Regular cardiac myocyte (primary cell): ENCODE measurements around the gene ENTPD2. TPM values are rescaled to one million over a fixed set of nuclear protein-coding genes. Genes with fewer than 3 reads are reported as not detected.

ENCODE experiments used
- total RNA-seq: library from RNA; depleted of rRNA; stranded (reverse); fragments of >200 nt; gene quantifications from 2 replicates; pipeline ENCODE4 v1.2.3, GENCODE V29; 2014

ENTPD2 gene
- not detected in 2 replicates for total RNA-seq

DNA sequence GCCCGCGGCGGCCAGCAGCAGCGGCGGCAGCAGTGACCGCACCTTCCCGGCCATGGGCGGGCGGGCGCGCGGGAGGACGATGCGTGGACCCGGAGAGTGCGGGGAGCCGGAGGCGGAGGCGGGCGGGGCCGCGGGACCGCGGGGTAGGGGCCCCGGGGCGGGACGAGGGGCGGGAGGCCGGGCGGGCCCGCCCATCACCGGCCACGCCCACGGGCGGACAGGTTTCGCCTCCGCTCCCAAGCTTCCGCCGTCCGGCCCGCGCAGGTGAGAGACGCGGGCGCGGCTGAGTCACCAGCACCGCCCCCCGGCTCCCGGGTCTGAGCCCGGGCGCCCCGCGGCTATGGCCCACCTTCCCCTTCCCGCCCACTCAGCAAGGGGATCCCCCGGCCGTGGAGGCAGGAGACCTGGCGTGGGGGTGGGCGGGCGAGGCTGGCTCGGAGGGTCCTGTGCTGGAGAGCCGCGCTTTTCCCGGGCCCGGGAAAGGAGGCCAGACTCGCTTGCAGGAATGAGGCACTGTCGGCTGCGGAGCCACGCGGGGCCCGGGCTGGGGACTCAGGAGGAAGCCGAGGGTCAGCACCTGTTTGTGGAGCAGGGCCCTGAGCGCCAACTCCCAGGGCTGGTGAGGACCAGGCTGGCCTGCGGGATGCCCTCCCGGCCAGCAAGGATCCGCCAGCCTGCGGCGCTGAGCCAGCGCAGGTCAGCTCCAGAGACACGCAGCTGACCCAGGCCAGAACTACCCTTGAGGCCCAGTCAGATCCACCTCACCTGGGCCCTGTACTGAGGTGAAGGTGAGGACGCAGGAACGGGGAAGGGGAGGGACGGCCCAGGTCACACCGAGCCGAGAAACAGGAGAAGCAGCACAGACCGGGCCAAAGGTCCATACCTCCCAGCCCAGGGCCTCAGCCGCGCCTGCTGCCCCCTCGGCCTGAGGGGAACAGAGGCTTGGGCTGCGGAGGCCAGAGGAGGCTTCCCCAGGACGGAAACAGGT, at the start of gene ENTPD2:
ENTPD2 (minus strand) TSS at position 118 of the 988 bp plus-strand sequence; CDS start at position 54, 64 bp downstream.

DNA sequence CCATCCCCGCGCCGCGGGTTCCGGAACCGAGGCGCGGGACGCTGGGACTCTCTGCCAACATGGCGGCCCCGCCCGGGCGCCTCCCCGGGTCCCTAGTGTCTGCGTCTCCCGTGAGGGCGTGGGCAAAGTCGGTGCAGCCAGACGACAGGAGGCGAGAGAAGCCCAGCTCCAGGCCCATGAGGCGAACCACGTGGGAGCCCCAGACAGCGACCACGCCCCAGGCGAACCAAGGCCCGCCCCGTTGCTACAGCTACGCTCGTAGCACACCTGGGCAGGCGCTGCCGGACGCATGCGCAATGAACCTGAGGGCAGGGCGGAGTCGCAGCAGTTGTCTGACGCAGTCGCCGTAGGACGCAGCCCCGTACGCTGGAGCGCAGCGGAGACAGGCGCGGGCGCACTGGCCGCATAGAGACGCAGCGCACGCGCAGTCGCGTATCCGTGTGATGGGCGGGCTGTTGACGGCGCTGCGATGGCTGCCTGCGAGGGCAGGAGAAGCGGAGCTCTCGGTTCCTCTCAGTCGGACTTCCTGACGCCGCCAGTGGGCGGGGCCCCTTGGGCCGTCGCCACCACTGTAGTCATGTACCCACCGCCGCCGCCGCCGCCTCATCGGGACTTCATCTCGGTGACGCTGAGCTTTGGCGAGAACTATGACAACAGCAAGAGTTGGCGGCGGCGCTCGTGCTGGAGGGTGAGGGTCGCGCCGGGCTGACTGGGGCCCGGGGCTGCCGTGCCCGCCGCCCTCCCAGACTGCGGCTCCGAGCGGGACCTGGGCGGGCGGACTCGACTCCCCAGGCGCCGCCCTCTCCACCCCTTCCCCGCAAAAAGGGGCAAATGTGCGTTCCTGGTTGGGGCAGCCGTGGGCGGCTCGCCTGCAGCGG, 32.9 kb upstream of the ENTPD2 start, which contains the start of gene MAN1B1:
MAN1B1 (plus strand) TSS at position 455 of the 878 bp plus-strand sequence; CDS start at position 470, 15 bp downstream.

DNA sequence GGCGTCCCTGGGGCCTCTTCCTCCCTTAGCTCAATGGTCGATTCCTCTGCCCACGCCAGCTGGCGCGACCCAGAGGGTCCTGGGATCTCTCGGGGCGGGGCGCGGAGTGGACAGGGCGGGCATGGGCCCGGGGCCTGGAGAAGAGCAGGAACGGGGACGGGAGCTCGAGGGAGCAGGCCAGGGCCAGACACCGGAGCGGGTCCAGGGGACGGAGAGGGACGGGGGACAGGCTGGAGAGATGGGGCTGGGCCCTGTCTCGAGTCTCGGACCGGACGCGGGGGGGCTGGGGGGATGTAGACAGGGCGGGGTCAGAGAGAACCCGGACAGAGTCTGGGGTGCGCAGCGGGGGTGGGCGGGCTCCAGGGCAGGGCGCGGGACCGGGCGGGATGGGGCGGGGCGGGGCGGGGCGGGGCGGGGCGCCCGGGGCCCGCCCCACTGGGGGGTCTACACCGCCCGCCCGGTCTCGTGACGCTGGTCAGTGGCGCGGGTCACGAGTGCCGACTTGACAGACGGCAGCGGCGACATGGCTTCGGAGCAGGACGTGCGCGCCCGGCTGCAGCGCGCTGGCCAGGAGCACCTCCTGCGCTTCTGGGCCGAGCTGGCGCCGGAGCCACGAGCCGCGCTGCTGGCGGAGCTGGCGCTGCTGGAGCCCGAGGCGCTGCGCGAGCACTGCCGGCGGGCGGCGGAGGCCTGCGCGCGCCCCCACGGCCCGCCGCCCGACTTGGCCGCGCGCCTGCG, 23.3 kb upstream of the ENTPD2 start, which contains the start of gene UAP1L1:
UAP1L1 (plus strand) TSS at position 508 of the 738 bp plus-strand sequence; CDS start at position 524, 16 bp downstream.

DNA sequence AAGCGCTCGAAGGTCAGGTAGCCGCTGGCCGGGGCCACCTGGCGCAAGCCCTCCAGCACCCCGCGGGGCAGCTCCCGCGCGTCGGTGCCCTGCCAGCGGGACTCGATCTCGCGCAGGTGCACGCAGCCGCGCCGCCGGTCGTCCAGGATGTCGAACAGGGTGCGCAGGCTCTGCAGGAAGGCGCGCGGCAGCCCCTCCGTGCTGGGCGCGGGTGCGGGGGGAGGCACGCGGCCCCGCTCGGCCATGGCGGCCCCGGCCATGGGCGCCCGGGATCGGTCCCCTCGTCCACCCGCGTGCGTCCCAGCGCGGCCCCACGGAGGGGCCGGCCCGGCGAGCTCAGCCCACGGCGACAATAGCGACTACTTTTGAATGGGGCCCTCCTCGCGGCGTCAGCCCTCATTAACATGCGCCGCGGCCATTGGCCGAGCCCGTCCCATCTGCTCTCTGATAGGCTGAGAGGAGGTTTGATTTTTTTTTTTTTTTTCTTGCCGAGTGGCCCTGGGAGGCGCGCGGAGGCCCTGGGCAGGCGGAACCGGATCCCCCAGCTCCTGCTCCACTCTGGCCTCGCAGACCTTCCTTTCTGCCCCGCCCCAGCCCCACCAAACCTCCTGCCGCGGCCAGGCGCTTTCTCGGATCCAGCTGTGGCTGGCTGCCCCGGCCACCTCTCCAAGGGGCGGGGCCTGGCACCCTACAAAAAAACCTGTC, 16.5 kb upstream of the ENTPD2 start, which contains the start of gene SAPCD2:
SAPCD2 (minus strand) TSS at position 357 of the 705 bp plus-strand sequence; CDS start at position 260, 97 bp downstream.

DNA sequence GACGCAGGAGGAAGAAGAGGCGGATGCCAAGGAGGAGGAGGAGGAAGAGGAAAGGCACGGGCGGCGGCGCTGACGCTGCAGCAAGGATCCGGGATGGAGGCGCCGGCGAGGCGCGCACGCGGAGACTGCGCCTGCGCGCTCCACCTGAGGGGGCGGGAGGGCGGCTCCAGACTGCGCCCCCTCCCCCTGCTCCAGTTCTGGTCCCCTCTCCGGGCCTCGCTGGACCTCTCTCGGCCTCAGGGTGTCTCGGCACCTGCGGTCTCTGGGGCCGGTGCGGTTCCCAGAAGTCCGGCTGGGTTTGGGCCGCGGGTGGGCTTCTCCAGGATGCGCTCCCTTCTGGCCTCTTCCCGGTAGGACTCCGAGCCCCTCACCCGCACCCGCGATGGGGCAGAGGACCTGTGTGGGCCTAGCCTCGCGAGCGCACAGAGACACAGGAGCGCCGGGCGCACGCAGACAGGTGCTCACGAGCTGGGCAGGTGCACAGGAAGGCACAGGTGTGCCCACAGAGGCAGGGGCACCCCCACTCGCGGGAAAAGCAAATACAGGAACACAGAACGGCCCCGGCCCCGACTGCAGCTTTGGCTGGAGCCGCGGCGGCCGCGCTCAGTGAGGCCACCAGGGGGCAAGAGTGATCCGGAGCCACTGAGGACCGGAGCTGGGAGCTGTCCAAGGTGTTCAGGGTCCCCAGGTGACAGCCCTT, 7.6 kb downstream of the ENTPD2 start, which contains the start of gene NPDC1:
NPDC1 (minus strand) TSS at position 90 of the 700 bp plus-strand sequence. CDS start 188 bp downstream, outside the sequence.

DNA sequence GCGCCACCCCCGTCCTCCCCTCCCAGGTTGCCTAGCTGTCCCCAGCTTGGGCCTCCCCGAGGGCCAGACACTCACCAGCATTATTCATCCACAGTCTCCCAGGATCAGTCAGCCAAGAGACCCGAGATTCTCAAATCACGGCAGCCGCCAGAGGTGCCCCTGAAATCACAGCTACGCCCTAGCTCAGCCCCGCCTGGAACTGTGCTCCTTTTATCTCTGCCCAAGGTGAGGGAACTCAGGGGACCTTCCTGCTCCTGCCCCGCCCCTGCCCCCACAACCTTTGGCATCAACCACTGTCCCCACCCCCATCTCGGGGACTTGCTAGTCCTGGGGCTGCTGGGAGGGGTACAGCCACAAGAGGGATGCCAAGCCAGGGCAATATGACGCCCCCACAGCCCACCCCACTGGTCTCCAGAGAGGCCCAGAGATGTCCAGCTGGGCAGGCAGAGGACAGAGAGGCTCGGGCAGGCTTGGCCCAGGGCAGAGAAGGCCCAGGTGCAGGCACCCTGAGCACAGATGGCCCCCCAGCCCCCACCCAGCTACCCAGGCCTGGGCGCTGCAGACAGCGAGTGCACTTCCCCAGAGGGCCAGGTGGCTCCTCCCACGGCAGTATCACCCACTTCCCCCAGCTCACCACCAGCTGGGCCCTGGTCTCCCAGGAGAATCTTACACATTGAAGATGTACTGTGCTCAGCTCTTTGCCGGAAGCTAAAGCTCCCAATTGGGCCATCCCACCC, 21.8 kb downstream of the ENTPD2 start, which contains the start of gene FUT7:
FUT7 (minus strand) TSS at position 185 of the 737 bp plus-strand sequence; CDS start at position 88, 97 bp downstream.

DNA sequence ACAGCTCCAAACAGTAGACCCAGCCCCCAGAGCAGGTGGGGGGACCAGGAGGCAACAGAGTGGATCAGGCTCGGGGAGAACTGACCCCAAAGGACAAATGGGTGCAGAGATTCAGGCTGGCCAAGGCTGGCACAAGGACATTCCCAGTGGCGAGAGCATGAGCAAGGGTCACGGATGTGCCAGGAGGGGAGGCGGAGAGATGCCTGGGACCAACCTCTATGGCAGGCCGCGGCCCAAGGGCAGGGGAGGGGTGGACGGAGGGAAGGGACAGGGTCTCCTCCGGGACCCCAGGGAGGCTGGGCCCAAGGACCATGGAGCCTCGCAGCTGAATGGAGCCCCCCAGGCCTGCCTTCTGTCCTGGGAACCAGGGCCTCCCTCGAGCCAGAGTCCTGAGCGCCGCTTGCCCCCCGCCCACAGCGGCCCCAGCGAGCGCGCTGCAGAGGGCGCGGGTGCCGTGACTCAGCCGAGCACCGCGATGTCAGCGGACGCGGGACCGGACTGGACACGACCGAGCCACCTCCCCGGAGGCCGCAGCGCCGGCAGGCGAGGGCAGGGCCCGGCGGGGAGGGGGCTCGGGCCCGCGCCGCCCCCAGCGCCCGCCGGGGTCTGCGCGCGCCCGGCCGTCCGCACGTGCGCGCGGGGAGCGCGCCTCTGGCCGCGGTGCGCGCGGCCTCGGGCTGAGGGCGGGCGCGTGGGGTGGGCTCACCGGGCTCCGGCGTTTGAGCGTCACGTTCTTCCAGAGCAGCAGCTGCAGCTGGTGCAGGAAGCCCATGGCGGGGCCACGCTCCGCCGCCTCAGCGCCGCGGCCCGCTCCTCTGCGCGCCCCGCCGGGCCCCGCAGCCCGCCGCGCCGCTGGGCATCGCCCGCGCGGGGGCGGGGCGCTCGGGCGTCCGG, 26.2 kb downstream of the ENTPD2 start, which contains the start of gene ABCA2:
ABCA2 (minus strand) TSS at position 869 of the 894 bp plus-strand sequence; CDS start at position 772, 97 bp downstream.

Other genes starting within 250 kb of the ENTPD2 start
- 41.4 and 79.9 TPM in 2 replicates for gene RABL6, start 246.1 kb downstream of the ENTPD2 start, total RNA-seq
- gene AJM1, start 211.6 kb downstream of the ENTPD2 start, total RNA-seq: 1.5 and 6.8 TPM in 2 replicates
- gene PHPT1, start 204.7 kb downstream of the ENTPD2 start, total RNA-seq: 96.0 and 110 TPM in 2 replicates
- 3.3 and 9.6 TPM in 2 replicates for gene MAMDC4, start 201.7 kb downstream of the ENTPD2 start, total RNA-seq
- 297 and 393 TPM in 2 replicates for gene EDF1, start 187.8 kb downstream of the ENTPD2 start, total RNA-seq
- 9.0 and 28.9 TPM in 2 replicates for gene TRAF2, start 167.5 kb downstream of the ENTPD2 start, total RNA-seq
- 161 and 176 TPM in 2 replicates for gene FBXW5, start 109.3 kb downstream of the ENTPD2 start, total RNA-seq
- 0.19 TPM in 1 of 2 replicates, not detected in the other for gene C8G, start 108.8 kb downstream of the ENTPD2 start, total RNA-seq
- not detected in 2 replicates for gene LCN12, start 101.8 kb downstream of the ENTPD2 start, total RNA-seq
- gene PTGDS, start 76.6 kb downstream of the ENTPD2 start, total RNA-seq: 1.7 TPM in 1 of 2 replicates, not detected in the other
- 0.85 TPM in 1 of 2 replicates, not detected in the other for gene LCNL1, start 71.1 kb downstream of the ENTPD2 start, total RNA-seq
- 14.9 and 23.6 TPM in 2 replicates for gene PAXX, start 61.6 kb downstream of the ENTPD2 start, total RNA-seq
- 0.56 and 1.7 TPM in 2 replicates for gene CLIC3, start 57.5 kb downstream of the ENTPD2 start, total RNA-seq
- 10.4 and 20.3 TPM in 2 replicates for gene ABCA2, start 25.8 kb downstream of the ENTPD2 start, total RNA-seq
- not detected in 2 replicates for gene FUT7, start 22.0 kb downstream of the ENTPD2 start, total RNA-seq
- gene NPDC1, start 7.9 kb downstream of the ENTPD2 start, total RNA-seq: 14.6 and 20.3 TPM in 2 replicates
- gene SAPCD2, start 16.5 kb upstream of the ENTPD2 start, total RNA-seq: 0.85 and 10.4 TPM in 2 replicates
- gene UAP1L1, start 23.5 kb upstream of the ENTPD2 start, total RNA-seq: 5.9 and 16.1 TPM in 2 replicates
- gene MAN1B1, start 32.9 kb upstream of the ENTPD2 start, total RNA-seq: 67.3 and 120 TPM in 2 replicates
- 33.9 and 69.9 TPM in 2 replicates for gene DPP7, start 60.7 kb upstream of the ENTPD2 start, total RNA-seq
- under 0.01 and 0.19 TPM in 2 replicates for gene GRIN1, start 85.1 kb upstream of the ENTPD2 start, total RNA-seq
- not detected in 2 replicates for gene LRRC26, start 116.0 kb upstream of the ENTPD2 start, total RNA-seq
- gene TMEM210, start 118.0 kb upstream of the ENTPD2 start, total RNA-seq: not detected in 2 replicates
- gene ANAPC2, start 134.5 kb upstream of the ENTPD2 start, total RNA-seq: 16.9 and 21.5 TPM in 2 replicates
- 43.1 and 109 TPM in 2 replicates for gene SSNA1, start 134.6 kb upstream of the ENTPD2 start, total RNA-seq
- gene TPRN, start 146.7 kb upstream of the ENTPD2 start, total RNA-seq: 4.2 and 7.7 TPM in 2 replicates
- gene TMEM203, start 151.6 kb upstream of the ENTPD2 start, total RNA-seq: 36.9 and 42.9 TPM in 2 replicates
- 2.8 and 5.9 TPM in 2 replicates for gene NDOR1, start 151.6 kb upstream of the ENTPD2 start, total RNA-seq
- gene RNF208, start 168.2 kb upstream of the ENTPD2 start, total RNA-seq: 0.19 and 0.28 TPM in 2 replicates
- gene CYSRT1, start 171.1 kb upstream of the ENTPD2 start, total RNA-seq: under 0.01 and 0.19 TPM in 2 replicates
- not detected in 2 replicates for gene RNF224, start 173.4 kb upstream of the ENTPD2 start, total RNA-seq
- not detected in 2 replicates for gene SLC34A3, start 176.8 kb upstream of the ENTPD2 start, total RNA-seq
- 99.2 and 1,104 TPM in 2 replicates for gene TUBB4B, start 187.2 kb upstream of the ENTPD2 start, total RNA-seq
- gene STPG3, start 197.2 kb upstream of the ENTPD2 start, total RNA-seq: not detected in 2 replicates
- 45.1 and 65.0 TPM in 2 replicates for gene NELFB, start 201.3 kb upstream of the ENTPD2 start, total RNA-seq
- gene TOR4A, start 223.7 kb upstream of the ENTPD2 start, total RNA-seq: 13.8 and 31.1 TPM in 2 replicates
- 0.28 and 0.77 TPM in 2 replicates for gene NRARP, start 248.2 kb upstream of the ENTPD2 start, total RNA-seq